BJ (cell line): ENCODE data around the gene FIBCD1. TPM values are rescaled to one million over a fixed set of nuclear protein-coding genes. Genes with fewer than 3 reads are reported as not detected.

Source experiments
- CTCF ChIA-PET: fragments of 350-600 bp; formaldehyde crosslinking; extraction: SDS; loops from one replicate; lab custom pipeline; 2021; ENCODE audit warnings: antibody characterized with exemption, inconsistent platforms; lab: Yijun Ruan, JAX
- POLR2A ChIA-PET: fragments of 300-600 bp; sonication (Branson Sonifier 250); formaldehyde crosslinking; extraction: SDS; loops from one replicate; lab custom pipeline; 2021; ENCODE audit warnings: antibody characterized with exemption; lab: Charles Lee
- DNase-seq: peaks from one replicate; pipeline ENCODE4 v3.0.0-alpha.2; 2011; ENCODE audit warnings: low read depth
- H3K27me3 ChIP-seq: 2 replicates; pipeline ENCODE4 v1.6.0; 2011; ENCODE audit warnings: low read length; ENCODE audit not compliant: control insufficient read depth, insufficient read depth
- H3K36me3 ChIP-seq: 2 replicates; pipeline ENCODE4 v1.5.1; 2011; ENCODE audit warnings: low read length; ENCODE audit not compliant: control insufficient read depth, insufficient read depth
- H3K4me3 ChIP-seq: 2 replicates; pipeline ENCODE4 v1.5.1; 2011; ENCODE audit warnings: low read depth, mild to moderate bottlenecking, control low read depth, low read length
- CTCF ChIP-seq: IDR thresholded peaks from 2 replicates; pipeline ENCODE4 v1.5.1; 2011; ENCODE audit warnings: low read depth, mild to moderate bottlenecking, control low read depth, inconsistent platforms, low read length, moderate library complexity; ENCODE audit not compliant: insufficient read depth
- polyA plus RNA-seq: library from polyadenylated mRNA; depleted of rRNA; stranded (reverse); fragments of >200 nt; gene quantifications from 2 replicates; pipeline ENCODE4 v1.2.3, GENCODE V29; 2011

FIBCD1 gene
- polyA plus RNA-seq, 1 experiment: 1.4 TPM

GRCh38 chr9:130858739-130859705 is 80.0 kb downstream of the FIBCD1 start:
- H3K36me3 ChIP-seq: peaks cover 20% of the 10 kb centered on the region
- ChIA-PET CTCF (interaction anchor here (0.5 to 2.9 kb wide), 11 partner anchors 9 to 643 kb away, joined by 3 to 15 read pairs (median 4); no protein-coding TSS in a partner anchor), POLR2A (interaction anchor here (0.5 to 1.2 kb wide), 2 partner anchors 13 to 39 kb away, joined by 3 read pairs; no protein-coding TSS in a partner anchor)
- no peak for DNase-seq
- TF ChIP-seq CTCF: no peak
- no peak overlapping the region for H3K4me3 ChIP-seq
- no peaks in the 10 kb centered on the region for H3K27me3 ChIP-seq

- POLR2A ChIA-PET: interaction anchor here (0.5 to 1.2 kb wide), 3 partner anchors 11 to 38 kb away, joined by 3 read pairs; no protein-coding TSS in a partner anchor
Measured at GRCh38 chr9:130857864-130858738, 80.9 kb downstream of the FIBCD1 start.

GRCh38 chr9:130856474-130856873 is 82.6 kb downstream of the FIBCD1 start:
- H3K27me3 ChIP-seq: no peaks in the 10 kb centered on the region
- DNase-seq: no peak
- H3K4me3 ChIP-seq: no peak overlapping the region
- ChIA-PET POLR2A (no interaction called here), CTCF (no interaction called here)
- no peak for TF ChIP-seq CTCF
- H3K36me3 ChIP-seq: peaks cover 13% of the 10 kb centered on the region

More at GRCh38 chr9:130857864-130858738, 80.9 kb downstream of the FIBCD1 start:
- peaks cover 18% of the 10 kb centered on the region for H3K36me3 ChIP-seq
- H3K27me3 ChIP-seq: no peaks in the 10 kb centered on the region
- no peak overlapping the region for H3K4me3 ChIP-seq
- CTCF ChIA-PET: interaction anchor here (0.5 to 2.9 kb wide), 10 partner anchors 8 to 644 kb away, joined by 3 to 15 read pairs (median 4); no protein-coding TSS in a partner anchor
- TF ChIP-seq CTCF: no peak
- DNase-seq: no peak

- TF ChIP-seq CTCF: no peak
- CTCF ChIA-PET: interaction anchor here (1.0 to 5.1 kb wide), 7 partner anchors 9 to 162 kb away, joined by 3 to 22 read pairs (median 3); partner anchors contain the start of gene EXOSC2
- peaks cover 12% of the 10 kb centered on the region for H3K36me3 ChIP-seq
Measured at GRCh38 chr9:130854835-130855234, 84.2 kb downstream of the FIBCD1 start.

More at GRCh38 chr9:130854835-130855234, 84.2 kb downstream of the FIBCD1 start:
- POLR2A ChIA-PET: no interaction called here
- no peak for DNase-seq
- Histone ChIP-seq H3K27me3 (no peaks in the 10 kb centered on the region), H3K4me3 (no peak overlapping the region)
